Mesenchymal stem cell (in vitro differentiated cells and primary cell): Measurements from ENCODE around the gene CBX3.

ENCODE experiments used
- DNase-seq: peaks from one replicate; pipeline ENCODE4 v3.0.0-alpha.2; 2013
- H2AFZ ChIP-seq: one replicate; pipeline ENCODE4 v1.6.1; 2013; ENCODE audit warnings: low read depth, mild to moderate bottlenecking, control low read depth, inconsistent platforms, low read length, moderate library complexity
- H2AK5ac ChIP-seq: 2 replicates; pipeline ENCODE4 v1.6.1; 2013; ENCODE audit warnings: low read length, moderate library complexity, mild to moderate bottlenecking, inconsistent platforms; ENCODE audit not compliant: severe bottlenecking
- H2BK120ac ChIP-seq: one replicate; pipeline ENCODE4 v1.6.1; 2013; ENCODE audit warnings: low read depth, mild to moderate bottlenecking, inconsistent platforms, low read length, moderate library complexity
- H2BK12ac ChIP-seq, 2 experiments: one replicate each; pipeline ENCODE4 v1.6.1; 2013; ENCODE audit warnings: inconsistent platforms in 2 of 2, low read length in 2 of 2, mild to moderate bottlenecking in 2 of 2, moderate library complexity in 2 of 2, control low read depth in 1 of 2
- H2BK15ac ChIP-seq: one replicate; pipeline ENCODE4 v1.6.1; 2013; ENCODE audit warnings: mild to moderate bottlenecking, low read depth, inconsistent platforms; ENCODE audit not compliant: poor library complexity, severe bottlenecking
- H2BK5ac ChIP-seq: 2 replicates; pipeline ENCODE4 v1.6.1; 2013; ENCODE audit warnings: low read depth, mild to moderate bottlenecking, low read length, control low read depth, inconsistent platforms; ENCODE audit not compliant: poor library complexity, severe bottlenecking
- H3K14ac ChIP-seq, 2 experiments: one replicate each; pipeline ENCODE4 v1.6.1; 2013; ENCODE audit warnings: inconsistent platforms in 2 of 2, low read length in 2 of 2, control low read depth in 1 of 2, mild to moderate bottlenecking in 1 of 2, moderate library complexity in 1 of 2
- H3K18ac ChIP-seq, 2 experiments: one replicate each; pipeline ENCODE4 v1.6.1; 2013; ENCODE audit warnings: inconsistent platforms in 2 of 2, low read length in 2 of 2, control low read depth in 1 of 2, low read depth in 1 of 2, mild to moderate bottlenecking in 1 of 2
- H3K23ac ChIP-seq, 2 experiments: one replicate each; pipeline ENCODE4 v1.6.1; 2013; ENCODE audit warnings: inconsistent platforms in 2 of 2, low read length in 2 of 2, mild to moderate bottlenecking in 2 of 2, moderate library complexity in 2 of 2, control low read depth in 1 of 2
- H3K27ac ChIP-seq: 2 replicates; pipeline ENCODE4 v1.5.1; 2013; ENCODE audit warnings: mild to moderate bottlenecking, moderate library complexity, low read length, control low read depth, inconsistent platforms; ENCODE audit not compliant: poor library complexity, severe bottlenecking
- H3K27me3 ChIP-seq, 2 experiments: 2 replicates each; pipeline versions ENCODE4 v1.6.1 to v1.7.0; 2013; ENCODE audit warnings: low read length in 2 of 2, mild to moderate bottlenecking in 2 of 2, moderate library complexity in 2 of 2, control low read depth in 1 of 2, inconsistent platforms in 1 of 2; ENCODE audit not compliant: control insufficient read depth in 1 of 2, insufficient read depth in 1 of 2
- H3K36me3 ChIP-seq, 2 experiments: 2 replicates each; pipeline versions ENCODE4 v1.6.1 to v1.7.0; 2013; ENCODE audit warnings: low read length in 2 of 2, control low read depth in 1 of 2, inconsistent platforms in 1 of 2, low read depth in 1 of 2, mild to moderate bottlenecking in 1 of 2; ENCODE audit not compliant: insufficient read depth in 2 of 2, control insufficient read depth in 1 of 2
- H3K4ac ChIP-seq, 2 experiments: one replicate each; pipeline ENCODE4 v1.6.1; 2013; ENCODE audit warnings: inconsistent platforms in 2 of 2, low read length in 2 of 2, mild to moderate bottlenecking in 2 of 2, moderate library complexity in 2 of 2, control low read depth in 1 of 2, low read depth in 1 of 2
- H3K4me1 ChIP-seq: 2 replicates; pipeline ENCODE4 v1.6.1; 2013; ENCODE audit warnings: low read depth, low read length, control low read depth; ENCODE audit not compliant: control insufficient read depth, insufficient read depth
- H3K4me2 ChIP-seq: 2 replicates; pipeline ENCODE4 v1.6.1; 2013; ENCODE audit warnings: low read length, mild to moderate bottlenecking, inconsistent platforms; ENCODE audit not compliant: poor library complexity, severe bottlenecking
- H3K4me3 ChIP-seq, 2 experiments: 2 replicates each; pipeline versions ENCODE4 v1.5.1 to v1.7.0; 2013; ENCODE audit warnings: low read length in 2 of 2, mild to moderate bottlenecking in 2 of 2, control low read depth in 1 of 2, low read depth in 1 of 2; ENCODE audit not compliant: insufficient read depth in 1 of 2
- H3K79me1 ChIP-seq: replicated peaks from 2 replicates; pipeline ENCODE4 v1.6.1; 2013; ENCODE audit warnings: mild to moderate bottlenecking, control low read depth, low read length, inconsistent platforms; ENCODE audit not compliant: poor library complexity, severe bottlenecking
- H3K9ac ChIP-seq: 2 replicates; pipeline ENCODE4 v1.7.0; 2013; ENCODE audit warnings: mild to moderate bottlenecking, low read length, moderate library complexity
- H3K9me3 ChIP-seq: 2 replicates; pipeline ENCODE4 v1.7.0; 2013; ENCODE audit warnings: mild to moderate bottlenecking, low read length; ENCODE audit not compliant: control insufficient read depth
- H4K8ac ChIP-seq: one replicate; pipeline ENCODE4 v1.6.1; 2013; ENCODE audit warnings: inconsistent platforms, mild to moderate bottlenecking, low read length, moderate library complexity
- H4K91ac ChIP-seq: one replicate; pipeline ENCODE4 v1.6.1; 2013; ENCODE audit warnings: mild to moderate bottlenecking, low read length, inconsistent platforms
- WGBS: methylation state at CpG from one replicate; pipeline ENCODE4 v1.1.7; 2013; ENCODE audit warnings: mixed read lengths; 5-methylcytosine and 5-hydroxymethylcytosine counted together

CBX3 gene

GRCh38 chr7:26208040-26208439, 6.5 kb downstream of the CBX3 start:
- H2AK5ac ChIP-seq: no peak overlapping the region
- no peak overlapping the region for H2BK12ac ChIP-seq
- H3K4me2 ChIP-seq: no peak overlapping the region
- H3K4me1 ChIP-seq: peaks cover 3% of the 10 kb centered on the region
- no peaks in the 10 kb centered on the region for H3K9me3 ChIP-seq
- no peak overlapping the region for H3K27ac ChIP-seq
- H4K91ac ChIP-seq: no peak overlapping the region
- H3K4ac ChIP-seq: no peak overlapping the region
- no peak for DNase-seq
- H3K27me3 ChIP-seq: no peaks in the 10 kb centered on the region
- WGBS: 97% methylated on average over 2 of the region's 5 CpGs
- no peak overlapping the region for H2BK120ac ChIP-seq
- no peak overlapping the region for H3K23ac ChIP-seq
- no peak overlapping the region for H3K4me3 ChIP-seq
- H3K18ac ChIP-seq: no peak overlapping the region
- peaks cover 7% of the 10 kb centered on the region for H3K79me1 ChIP-seq
- no peak overlapping the region for H2BK15ac ChIP-seq
- no peak overlapping the region for H3K14ac ChIP-seq
- no peak overlapping the region for H3K9ac ChIP-seq
- no peak overlapping the region for H2AFZ ChIP-seq
- no peak overlapping the region for H2BK5ac ChIP-seq
- H4K8ac ChIP-seq: no peak overlapping the region
- peaks cover 19 to 88% of the 10 kb centered on the region in 2 experiments for H3K36me3 ChIP-seq

GRCh38 chr7:26212921-26213718, 11.6 kb downstream of the CBX3 start:
- H3K18ac ChIP-seq: no peak overlapping the region
- H2BK5ac ChIP-seq: no peak overlapping the region
- no peak overlapping the region for H4K91ac ChIP-seq
- no peak overlapping the region for H4K8ac ChIP-seq
- no peak overlapping the region for H3K4me3 ChIP-seq
- H2BK15ac ChIP-seq: no peak overlapping the region
- H3K4me1 ChIP-seq: no peaks in the 10 kb centered on the region
- H3K4me2 ChIP-seq: no peak overlapping the region
- H3K36me3 ChIP-seq: peaks cover 10 to 56% of the 10 kb centered on the region in 2 experiments
- H3K79me1 ChIP-seq: peaks cover 4% of the 10 kb centered on the region
- H2BK120ac ChIP-seq: no peak overlapping the region
- no peak overlapping the region for H2AK5ac ChIP-seq
- no peaks in the 10 kb centered on the region for H3K27me3 ChIP-seq
- WGBS: 100% methylated on average over 2 of the region's 2 CpGs
- no peak overlapping the region for H2BK12ac ChIP-seq
- no peak overlapping the region for H3K27ac ChIP-seq
- H3K14ac ChIP-seq: no peak overlapping the region
- no peak overlapping the region for H3K9ac ChIP-seq
- H3K4ac ChIP-seq: no peak overlapping the region
- no peak overlapping the region for H2AFZ ChIP-seq
- no peaks in the 10 kb centered on the region for H3K9me3 ChIP-seq
- H3K23ac ChIP-seq: no peak overlapping the region
- no peak for DNase-seq

GRCh38 chr7:26213807-26214515, 12.4 kb downstream of the CBX3 start:
- Histone ChIP-seq H4K91ac (no peak overlapping the region), H2AK5ac (no peak overlapping the region), H4K8ac (no peak overlapping the region), H2BK12ac (no peak overlapping the region), H2BK15ac (no peak overlapping the region), H2BK120ac (no peak overlapping the region), H3K79me1 (peaks cover 4% of the 10 kb centered on the region), H3K4me1 (no peaks in the 10 kb centered on the region), H3K27ac (no peak overlapping the region), H3K27me3 (no peaks in the 10 kb centered on the region), H3K4ac (no peak overlapping the region), H3K9ac (no peak overlapping the region), H3K23ac (no peak overlapping the region), H2BK5ac (no peak overlapping the region), H3K4me2 (no peak overlapping the region), H3K9me3 (no peaks in the 10 kb centered on the region), H3K18ac (no peak overlapping the region), H2AFZ (no peak overlapping the region), H3K4me3 (no peak overlapping the region), H3K14ac (no peak overlapping the region), H3K36me3 (peaks cover 5 to 49% of the 10 kb centered on the region in 2 experiments)
- no peak for DNase-seq
- 92% methylated on average over 4 of the region's 5 CpGs for WGBS

GRCh38 chr7:26216049-26216448, 14.5 kb downstream of the CBX3 start:
- DNase-seq: no peak
- H4K91ac ChIP-seq: no peak overlapping the region
- no peak overlapping the region for H2BK15ac ChIP-seq
- peaks cover 0 to 28% of the 10 kb centered on the region in 2 experiments for H3K36me3 ChIP-seq
- no peak overlapping the region for H4K8ac ChIP-seq
- H2BK120ac ChIP-seq: no peak overlapping the region
- no peak overlapping the region for H3K9ac ChIP-seq
- no peak overlapping the region for H3K4me3 ChIP-seq
- no peak overlapping the region for H2BK12ac ChIP-seq
- no CpG with 5 or more reads among the region's 2 CpGs for WGBS
- no peak overlapping the region for H3K23ac ChIP-seq
- no peaks in the 10 kb centered on the region for H3K9me3 ChIP-seq
- H2AFZ ChIP-seq: no peak overlapping the region
- H3K14ac ChIP-seq: no peak overlapping the region
- no peak overlapping the region for H3K4ac ChIP-seq
- no peaks in the 10 kb centered on the region for H3K27me3 ChIP-seq
- H3K4me1 ChIP-seq: no peaks in the 10 kb centered on the region
- H3K27ac ChIP-seq: no peak overlapping the region
- H2BK5ac ChIP-seq: no peak overlapping the region
- H3K4me2 ChIP-seq: no peak overlapping the region
- no peak overlapping the region for H2AK5ac ChIP-seq
- H3K18ac ChIP-seq: no peak overlapping the region
- no peaks in the 10 kb centered on the region for H3K79me1 ChIP-seq
